Purkinje cell (primary cell): ENCODE results near the gene FAM222B. TPM values are rescaled to one million over a fixed set of nuclear protein-coding genes. Genes with fewer than 3 reads are reported as not detected.

Experiments
- polyA plus RNA-seq: library from polyadenylated mRNA; unstranded; fragments of >200 nt; fragmentation: Nextera tagmentation; gene quantifications from 2 replicates; pipeline ENCODE4 v1.2.1, GENCODE V29; 2014

The FAM222B gene, protein sequence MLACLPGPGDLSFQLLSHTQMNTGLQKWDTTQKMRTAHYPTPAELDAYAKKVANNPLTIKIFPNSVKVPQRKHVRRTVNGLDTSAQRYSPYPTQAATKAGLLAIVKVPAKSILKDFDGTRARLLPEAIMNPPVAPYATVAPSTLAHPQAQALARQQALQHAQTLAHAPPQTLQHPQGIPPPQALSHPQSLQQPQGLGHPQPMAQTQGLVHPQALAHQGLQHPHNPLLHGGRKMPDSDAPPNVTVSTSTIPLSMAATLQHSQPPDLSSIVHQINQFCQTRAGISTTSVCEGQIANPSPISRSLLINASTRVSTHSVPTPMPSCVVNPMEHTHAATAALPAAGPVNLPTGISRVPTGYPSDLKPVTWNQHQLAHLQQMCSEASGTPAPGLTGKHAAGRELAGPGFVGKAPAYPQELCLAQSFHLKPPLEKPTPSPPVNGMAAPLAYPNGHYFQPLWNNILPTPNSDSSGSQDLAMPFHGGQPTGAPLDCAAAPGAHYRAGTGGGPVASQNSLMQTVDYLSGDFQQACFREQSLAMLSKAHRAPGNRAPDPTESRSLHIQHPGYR
- polyA plus RNA-seq: 10.6 and 11.9 TPM in 2 replicates

GRCh38 chr17:28842282-28843012 lies at the start of gene FAM222B:
Gene FAM222B, minus strand, starts transcription at chr17:28842790. Its CDS starts 76,123 bp downstream, at chr17:28766667.

DNA sequence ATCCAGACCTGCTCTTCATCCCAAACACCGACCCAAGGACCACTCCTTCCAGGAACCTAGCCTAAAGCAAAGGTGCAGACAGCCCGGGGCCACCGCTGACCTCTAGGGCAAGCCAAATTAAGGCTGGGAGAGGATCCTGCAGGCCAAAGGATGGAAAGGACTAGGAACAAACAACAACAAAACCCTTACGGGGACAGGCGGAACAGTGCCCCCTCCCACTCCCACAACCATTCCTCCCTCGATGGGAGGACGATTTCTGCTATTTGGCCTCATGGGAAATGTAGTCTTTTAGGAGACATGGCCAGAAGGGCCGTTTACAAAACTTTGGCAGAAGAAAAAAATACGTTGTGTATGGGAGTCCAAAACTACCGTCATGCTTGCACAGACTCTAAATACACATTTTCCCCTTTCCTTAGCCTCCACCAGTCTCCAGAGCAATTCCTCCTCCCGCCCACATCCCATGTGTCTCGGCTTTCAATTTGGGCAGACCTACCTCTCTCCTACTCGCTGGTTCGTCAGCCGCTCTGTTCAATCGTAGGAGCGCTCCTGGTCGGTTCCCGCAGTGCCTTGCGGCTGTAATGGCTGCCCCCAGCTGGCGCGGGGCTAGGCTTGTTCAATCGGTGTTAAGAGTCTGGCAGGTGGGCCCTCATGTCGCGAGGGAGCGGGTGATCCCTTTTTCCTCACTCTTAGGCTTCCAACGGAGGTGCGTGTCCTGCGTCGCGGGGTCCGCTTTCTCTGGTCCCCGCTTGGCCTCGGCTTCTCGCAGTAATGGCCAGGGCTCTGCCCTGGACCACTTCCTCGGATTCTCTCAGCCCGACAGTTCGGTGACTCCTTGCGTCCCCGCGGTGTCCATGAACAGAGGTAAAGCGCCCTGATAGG lies 12.1 kb upstream of the FAM222B start, which contains the start of gene ERAL1:
ERAL1 (plus strand) TSS at position 560 of the 879 bp plus-strand sequence; CDS start at position 579, 19 bp downstream.

GRCh38 chr17:28743243-28744103 lies 99.1 kb downstream of the FAM222B start, which contains the start of gene TRAF4:
Gene TRAF4, plus strand, starts transcription at chr17:28744011. Its CDS starts 102 bp downstream, at chr17:28744113.

GRCh38 chr17:28728364-28729200 lies 114.0 kb downstream of the FAM222B start, which contains the start of gene NEK8:
Gene NEK8, plus strand, starts transcription at chr17:28728788. Its CDS starts 26 bp downstream, at chr17:28728814.

DNA sequence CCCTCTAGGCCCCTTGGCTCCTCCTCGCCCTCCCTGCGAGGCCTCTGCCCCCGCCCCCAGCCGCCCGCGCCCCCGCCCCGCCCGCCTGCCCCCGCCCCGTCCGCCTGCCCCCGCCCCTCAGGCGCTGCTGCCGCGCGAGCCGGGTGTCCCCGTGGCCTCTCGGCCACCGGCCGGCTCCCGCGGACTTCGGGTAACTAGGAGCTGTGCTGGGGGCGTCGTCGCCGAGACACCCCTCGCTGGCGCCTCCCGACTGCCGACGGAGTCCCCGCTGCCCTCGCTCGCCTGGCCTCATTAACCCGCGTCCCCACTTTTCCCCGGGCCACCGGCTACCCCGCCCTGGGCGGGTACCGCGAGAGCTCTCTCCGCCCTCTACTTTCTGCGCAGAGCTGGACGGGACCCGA lies 116.4 kb downstream of the FAM222B start, which contains the start of gene TLCD1:
TLCD1 (minus strand) TSS at position 8 of the 401 bp plus-strand sequence. CDS start 136 bp downstream, outside the sequence.

DNA sequence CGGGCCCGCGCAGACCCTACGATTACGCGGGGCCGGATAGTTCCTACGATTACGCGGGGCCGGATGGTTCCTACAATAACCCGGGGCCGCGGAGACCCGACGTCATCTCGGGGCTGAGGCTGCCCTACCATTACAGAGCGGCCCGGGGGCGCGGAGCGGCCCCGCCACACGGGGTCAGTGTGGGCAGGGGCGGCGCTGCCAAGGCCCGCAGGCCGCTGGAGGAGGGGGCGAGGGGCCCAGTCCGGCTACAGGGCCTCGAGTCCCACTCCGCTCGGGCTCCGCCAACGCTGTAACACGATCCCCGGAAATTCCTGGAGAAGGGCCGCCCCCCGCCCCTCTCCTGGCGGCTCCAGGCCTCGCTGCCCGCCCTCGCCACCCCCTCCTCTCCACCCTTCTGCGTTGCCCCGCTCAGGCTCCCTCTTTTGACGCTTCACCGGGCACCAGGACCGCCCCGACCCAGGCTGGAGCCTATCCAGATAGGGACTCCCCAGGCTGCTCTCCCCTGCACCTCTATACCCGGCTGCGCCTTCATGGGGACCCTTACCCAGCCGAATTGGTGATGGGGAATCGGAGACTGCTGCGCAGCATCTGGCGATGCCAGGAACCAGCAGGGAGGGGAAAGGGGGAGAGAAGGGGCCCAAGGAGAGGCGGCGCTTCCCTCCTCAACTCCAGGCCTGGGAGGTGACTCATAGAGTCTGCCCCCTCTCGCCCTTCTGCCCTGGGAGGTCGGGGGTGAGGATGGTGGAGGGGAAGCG lies 124.8 kb downstream of the FAM222B start, which contains the start of gene RAB34:
RAB34 (minus strand) TSS at position 291 of the 755 bp plus-strand sequence. CDS start 602 bp downstream, outside the sequence.

DNA sequence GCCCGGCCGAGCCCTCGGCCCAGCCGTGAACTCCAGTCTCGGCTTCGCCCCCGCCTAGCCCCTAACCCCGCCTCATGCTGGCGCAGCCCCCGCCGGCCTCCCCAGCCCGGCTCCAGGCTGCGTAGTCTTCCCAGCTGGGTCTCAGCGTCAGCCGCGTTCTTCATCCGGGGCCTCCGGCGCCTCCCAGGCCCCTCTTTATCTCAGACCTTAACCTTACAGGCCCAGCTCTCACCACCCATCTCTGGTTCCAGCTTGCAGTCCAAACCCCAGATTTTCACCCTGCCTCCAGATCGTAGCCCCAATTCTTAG lies 130.9 kb downstream of the FAM222B start, which contains the start of gene PROCA1:
PROCA1 (minus strand) TSS at position 166 of the 309 bp plus-strand sequence. CDS start 228 bp downstream, outside the sequence.

Other genes starting within 250 kb of the FAM222B start
- 202 and 262 TPM in 2 replicates for gene SPAG5, start 243.8 kb downstream of the FAM222B start, polyA plus RNA-seq
- gene RSKR, start 228.6 kb downstream of the FAM222B start, polyA plus RNA-seq: 9.8 and 10.9 TPM in 2 replicates
- gene BLTP2, start 197.6 kb downstream of the FAM222B start, polyA plus RNA-seq: 4.0 and 4.4 TPM in 2 replicates
- 174 and 197 TPM in 2 replicates for gene SDF2, start 180.9 kb downstream of the FAM222B start, polyA plus RNA-seq
- 17.7 and 23.4 TPM in 2 replicates for gene SUPT6H, start 180.6 kb downstream of the FAM222B start, polyA plus RNA-seq
- gene PROCA1, start 130.9 kb downstream of the FAM222B start, polyA plus RNA-seq: 0.74 and 1.7 TPM in 2 replicates
- gene RAB34, start 124.9 kb downstream of the FAM222B start, polyA plus RNA-seq: 4.9 and 7.8 TPM in 2 replicates
- gene RPL23A, start 122.8 kb downstream of the FAM222B start, polyA plus RNA-seq: 1,067 and 1,205 TPM in 2 replicates
- 3.3 and 3.5 TPM in 2 replicates for gene TLCD1, start 116.6 kb downstream of the FAM222B start, polyA plus RNA-seq
- 2.3 TPM in 1 of 2 replicates, not detected in the other for gene NEK8, start 114.0 kb downstream of the FAM222B start, polyA plus RNA-seq
- 0.57 TPM in 1 of 2 replicates, not detected in the other for gene TRAF4, start 98.8 kb downstream of the FAM222B start, polyA plus RNA-seq
- 43.5 and 54.3 TPM in 2 replicates for gene ERAL1, start 12.2 kb upstream of the FAM222B start, polyA plus RNA-seq
- gene FLOT2, start 54.9 kb upstream of the FAM222B start, polyA plus RNA-seq: 12.4 and 26.7 TPM in 2 replicates
- 3.5 and 4.2 TPM in 2 replicates for gene DHRS13, start 60.3 kb upstream of the FAM222B start, polyA plus RNA-seq
- gene PHF12, start 108.7 kb upstream of the FAM222B start, polyA plus RNA-seq: 3.7 and 6.0 TPM in 2 replicates
- gene SEZ6, start 163.2 kb upstream of the FAM222B start, polyA plus RNA-seq: 2.2 and 8.5 TPM in 2 replicates
- 2.9 and 5.3 TPM in 2 replicates for gene PIPOX, start 200.4 kb upstream of the FAM222B start, polyA plus RNA-seq